Activated CD8-positive, alpha-beta T cell treated with anti-CD3 and anti-CD28 coated beads for 36 hours (primary cell): ENCODE data around the gene SWSAP1. TPM values are rescaled to one million over a fixed set of nuclear protein-coding genes. Genes with fewer than 3 reads are reported as not detected.

Source experiments
- ATAC-seq: fragments of 200-7000 bp; cut with Tn5 transposase; one replicate; pipeline ENCODE4 v1.10.0; 2021; ENCODE audit warnings: mild to moderate bottlenecking, moderate library complexity
- CTCF ChIA-PET: fragments of 350-600 bp; sonication (Branson Sonifier 250); formaldehyde crosslinking; loops from one replicate; lab custom pipeline; 2021; ENCODE audit warnings: antibody characterized with exemption; lab: Charles Lee
- POLR2A ChIA-PET: fragments of 350-600 bp; sonication (Branson Sonifier 250); formaldehyde crosslinking; loops from one replicate; lab custom pipeline; 2021; ENCODE audit warnings: antibody characterized with exemption; lab: Charles Lee
- DNase-seq: peaks from one replicate; pipeline ENCODE4 v3.0.0-alpha.2; 2020
- H3K27ac Mint-ChIP-seq: one replicate; pipeline ENCODE4 v1.8.0; 2021; ENCODE audit warnings: mild to moderate bottlenecking, mixed read lengths
- H3K27me3 Mint-ChIP-seq: one replicate; pipeline ENCODE4 v1.8.0; 2021; ENCODE audit warnings: mixed read lengths
- H3K36me3 Mint-ChIP-seq: one replicate; pipeline ENCODE4 v1.8.0; 2021; ENCODE audit warnings: low read depth, mixed read lengths
- H3K4me1 Mint-ChIP-seq: one replicate; pipeline ENCODE4 v1.8.0; 2021; ENCODE audit warnings: low read depth, mixed read lengths
- H3K4me3 Mint-ChIP-seq: one replicate; pipeline ENCODE4 v1.8.0; 2021; ENCODE audit warnings: mild to moderate bottlenecking, moderate library complexity, mixed read lengths
- H3K9me3 Mint-ChIP-seq: one replicate; pipeline ENCODE4 v1.8.0; 2021; ENCODE audit warnings: mixed read lengths
- intact Hi-C: fragments of 100-400 bp; cut with micrococcal nuclease; formaldehyde crosslinking; loops from one replicate; pipeline ENCODE4 v1.10.0; 2022
- total RNA-seq, 2 experiments: library from RNA; stranded (reverse); gene quantifications; one replicate each; pipeline ENCODE4 v1.2.3, GENCODE V29; 2021
- TF ChIP-seq, protein P1 (sequence below): fragments of 200-600 bp; IDR thresholded peaks from one replicate; pipeline ENCODE4 v1.8.0; 2022; ENCODE audit warnings: antibody characterized with exemption, mild to moderate bottlenecking

The SWSAP1 gene
- total RNA-seq, 2 experiments from 2014 or later: 1.5 to 1.8 TPM

- H3K9me3 Mint-ChIP-seq: no peaks in the 10 kb centered on the region
- H3K27me3 Mint-ChIP-seq: peaks cover 7% of the 10 kb centered on the region
- TF ChIP-seq, protein P1, sequence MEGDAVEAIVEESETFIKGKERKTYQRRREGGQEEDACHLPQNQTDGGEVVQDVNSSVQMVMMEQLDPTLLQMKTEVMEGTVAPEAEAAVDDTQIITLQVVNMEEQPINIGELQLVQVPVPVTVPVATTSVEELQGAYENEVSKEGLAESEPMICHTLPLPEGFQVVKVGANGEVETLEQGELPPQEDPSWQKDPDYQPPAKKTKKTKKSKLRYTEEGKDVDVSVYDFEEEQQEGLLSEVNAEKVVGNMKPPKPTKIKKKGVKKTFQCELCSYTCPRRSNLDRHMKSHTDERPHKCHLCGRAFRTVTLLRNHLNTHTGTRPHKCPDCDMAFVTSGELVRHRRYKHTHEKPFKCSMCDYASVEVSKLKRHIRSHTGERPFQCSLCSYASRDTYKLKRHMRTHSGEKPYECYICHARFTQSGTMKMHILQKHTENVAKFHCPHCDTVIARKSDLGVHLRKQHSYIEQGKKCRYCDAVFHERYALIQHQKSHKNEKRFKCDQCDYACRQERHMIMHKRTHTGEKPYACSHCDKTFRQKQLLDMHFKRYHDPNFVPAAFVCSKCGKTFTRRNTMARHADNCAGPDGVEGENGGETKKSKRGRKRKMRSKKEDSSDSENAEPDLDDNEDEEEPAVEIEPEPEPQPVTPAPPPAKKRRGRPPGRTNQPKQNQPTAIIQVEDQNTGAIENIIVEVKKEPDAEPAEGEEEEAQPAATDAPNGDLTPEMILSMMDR: no peak
- intact Hi-C loops: no loop called here
- DNase-seq (no peak), ATAC-seq (no peak)
- H3K4me1 Mint-ChIP-seq: no peaks in the 10 kb centered on the region
- H3K4me3 Mint-ChIP-seq: no peak overlapping the region
- CTCF ChIA-PET: interaction anchor here (1.4 kb wide), 1 partner anchor 11 kb away, joined by 3 read pairs; no protein-coding TSS in a partner anchor
- H3K27ac Mint-ChIP-seq: no peak overlapping the region
- POLR2A ChIA-PET: no interaction called here
- H3K36me3 Mint-ChIP-seq: no peaks in the 10 kb centered on the region
These were observed 36.2 kb downstream of the SWSAP1 start for GRCh38 chr19:11410682-11411081.

DNA sequence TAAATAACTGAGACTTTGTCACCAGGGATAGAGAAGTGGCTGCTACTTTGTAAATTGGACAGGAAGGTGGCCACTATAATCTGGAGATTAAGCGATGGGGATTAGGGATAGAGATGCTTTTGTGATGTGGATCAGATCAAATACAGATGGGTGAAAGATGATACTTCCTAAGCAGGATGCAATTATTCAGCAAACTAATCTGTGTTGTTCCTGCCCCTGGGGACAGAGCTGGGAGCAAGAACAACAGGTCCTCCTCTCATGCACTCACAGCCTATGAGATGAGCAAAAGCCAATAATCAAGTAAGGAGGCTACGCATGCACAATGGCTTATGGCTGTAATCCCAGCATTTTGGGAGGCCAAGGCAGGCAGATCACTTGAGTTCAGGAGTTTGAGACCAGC lies 40.1 kb downstream of the SWSAP1 start:
- TF ChIP-seq, protein P1: no peak
- H3K9me3 Mint-ChIP-seq: no peaks in the 10 kb centered on the region
- peaks cover 19% of the 10 kb centered on the region for H3K27me3 Mint-ChIP-seq
- ATAC-seq (no peak), DNase-seq (no peak)
- H3K27ac Mint-ChIP-seq: no peak overlapping the region
- H3K4me1 Mint-ChIP-seq: no peaks in the 10 kb centered on the region
- no peaks in the 10 kb centered on the region for H3K36me3 Mint-ChIP-seq
- ChIA-PET POLR2A (no interaction called here), CTCF (interaction anchor here (2.5 kb wide), 1 partner anchor 32 kb away, joined by 6 read pairs; no protein-coding TSS in a partner anchor)
- no peak overlapping the region for H3K4me3 Mint-ChIP-seq
- intact Hi-C loops: no loop called here

- H3K4me3 Mint-ChIP-seq: no peak overlapping the region
- H3K36me3 Mint-ChIP-seq: no peaks in the 10 kb centered on the region
- peaks cover 12% of the 10 kb centered on the region for H3K4me1 Mint-ChIP-seq
- ChIA-PET CTCF (interaction anchor here (0.9 to 2.5 kb wide), 4 partner anchors 34 to 66 kb away, joined by 3 to 6 read pairs (median 5); no protein-coding TSS in a partner anchor), POLR2A (no interaction called here)
- H3K27me3 Mint-ChIP-seq: peaks cover 29% of the 10 kb centered on the region
- intact Hi-C loops: no loop called here
- TF ChIP-seq, protein P1: no peak
- no peak overlapping the region for H3K27ac Mint-ChIP-seq
- no peak for ATAC-seq
- no peaks in the 10 kb centered on the region for H3K9me3 Mint-ChIP-seq
- no peak for DNase-seq
These were observed 42.0 kb downstream of the SWSAP1 start for GRCh38 chr19:11416346-11417052.

DNA sequence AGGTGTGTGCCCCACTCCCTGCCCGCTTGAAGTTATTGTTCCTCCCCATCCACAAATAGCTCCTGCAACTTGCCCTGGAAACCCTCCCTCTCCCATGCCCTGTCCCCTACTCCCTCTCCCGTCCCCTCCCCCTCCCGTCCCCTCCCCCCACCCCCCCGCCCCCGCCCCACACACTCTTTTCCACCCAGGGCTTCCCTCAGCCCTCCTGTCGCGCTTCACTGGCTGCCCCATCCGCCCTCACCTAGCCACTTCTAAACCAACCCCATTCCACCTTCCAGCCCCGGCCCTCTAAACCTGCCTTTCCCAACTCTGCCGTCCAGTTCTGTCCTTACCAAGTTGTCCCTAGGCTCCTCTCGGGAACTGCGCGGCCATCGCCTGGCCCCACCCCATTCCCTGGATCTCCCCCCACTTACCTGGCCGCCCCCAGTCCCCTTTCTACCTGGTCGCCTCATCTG lies 43.7 kb downstream of the SWSAP1 start:
- TF ChIP-seq, protein P1: no peak
- CTCF ChIA-PET: interaction anchor here (4.6 kb wide), 1 partner anchor 36 kb away, joined by 29 read pairs; no protein-coding TSS in a partner anchor
- intact Hi-C loops: no loop called here
- Mint-ChIP-seq H3K9me3 (no peaks in the 10 kb centered on the region), H3K4me1 (peaks cover 25% of the 10 kb centered on the region), H3K4me3 (no peak overlapping the region), H3K27me3 (peaks cover 42% of the 10 kb centered on the region), H3K36me3 (no peaks in the 10 kb centered on the region), H3K27ac (no peak overlapping the region)
- ATAC-seq (no peak), DNase-seq (no peak)
- POLR2A ChIA-PET: no interaction called here
